K562 (cell line): ENCODE results near the gene FKBP2. TPM values are rescaled to one million over a fixed set of nuclear protein-coding genes. Genes with fewer than 3 reads are reported as not detected.

Source experiments
- ADNP ChIP-seq: fragments of 200-800 bp; sonication (Bioruptor generic); IDR thresholded peaks from 2 replicates; pipeline ENCODE4 v1.6.1; 2016; ENCODE audit warnings: missing genetic modification characterization, missing compliant biosample characterization
- ARID2 ChIP-seq: fragments of 450-650 bp; IDR thresholded peaks from 2 replicates; pipeline ENCODE4 v1.6.1; 2017; ENCODE audit warnings: antibody characterized with exemption, mild to moderate bottlenecking
- CCAR2 ChIP-seq: fragments of 200-400 bp; formaldehyde crosslinking; IDR thresholded peaks from 2 replicates; pipeline ENCODE4 v1.6.1; 2017; ENCODE audit warnings: mild to moderate bottlenecking, low read depth, low read length
- DMBX1 ChIP-seq: fragments of 250-450 bp; sonication (Bioruptor Pico); IDR thresholded peaks from 2 replicates; pipeline ENCODE4 v1.8.0; 2022; ENCODE audit warnings: inconsistent platforms, mild to moderate bottlenecking, moderate library complexity, borderline replicate concordance
- ELF4 ChIP-seq: fragments of 450-650 bp; formaldehyde crosslinking; IDR thresholded peaks from 2 replicates; pipeline ENCODE4 v1.4.0; 2022; ENCODE audit warnings: missing genetic modification characterization
- LARP7 ChIP-seq: fragments of 450-650 bp; IDR thresholded peaks from 2 replicates; pipeline ENCODE4 v1.6.1; 2016
- MTA2 ChIP-seq: fragments of 450-650 bp; IDR thresholded peaks from 2 replicates; pipeline ENCODE4 v1.6.1; 2016; ENCODE audit warnings: low read depth
- SFPQ ChIP-seq: fragments of 200-400 bp; formaldehyde crosslinking; IDR thresholded peaks from 2 replicates; pipeline ENCODE4 v1.6.1; 2017; ENCODE audit warnings: mild to moderate bottlenecking, low read depth, low read length, moderate library complexity
- SOX6 ChIP-seq: fragments of 450-650 bp; IDR thresholded peaks from 2 replicates; pipeline ENCODE4 v1.6.1; 2014; ENCODE audit warnings: mild to moderate bottlenecking
- ZBTB17 ChIP-seq: fragments of 450-650 bp; formaldehyde crosslinking; IDR thresholded peaks from 2 replicates; pipeline ENCODE4 v1.4.0; 2020; ENCODE audit warnings: mild to moderate bottlenecking
- ZNF134 ChIP-seq: fragments of 250-450 bp; sonication (Bioruptor Pico); conservative IDR thresholded peaks from 2 replicates; pipeline ENCODE4 v1.4.0; 2020
- ZNF174 ChIP-seq: fragments of 250-450 bp; sonication (Bioruptor Pico); IDR thresholded peaks from 2 replicates; pipeline ENCODE4 v1.4.0; 2020; ENCODE audit warnings: mild to moderate bottlenecking
- ZNF41 ChIP-seq: fragments of 250-450 bp; sonication (Bioruptor Pico); conservative IDR thresholded peaks from 2 replicates; pipeline ENCODE4 v1.4.0; 2020; ENCODE audit warnings: mild to moderate bottlenecking
- ZNF551 ChIP-seq: fragments of 250-450 bp; sonication (Bioruptor Pico); IDR thresholded peaks from 2 replicates; pipeline ENCODE4 v1.5.0; 2021; ENCODE audit warnings: mild to moderate bottlenecking, moderate library complexity
- polyA plus RNA-seq, 8 experiments: library from polyadenylated mRNA; depleted of rRNA in 4 of 8; stranded (reverse) in 5 of 8; unstranded in 3 of 8; fragments of >200 nt; fragmentation: Nextera tagmentation in 2 of 8; fragmentation: Illumina TruSeq in 1 of 8; extraction: Ambion mirVana in 2 of 8; extraction: Trizol in 1 of 8; gene quantifications; 2 replicates each; pipeline versions ENCODE4 v1.2.1 to v1.2.3, GENCODE V29; 2011 to 2014; ENCODE audit warnings: inconsistent platforms in 1 of 8, missing spikeins in 1 of 8
- total RNA-seq, 7 experiments: library from RNA; depleted of rRNA in 6 of 7; stranded (reverse); fragments of >200 nt in 6 of 7; fragmentation: Illumina TruSeq in 2 of 7; extraction: Trizol in 2 of 7; gene quantifications; 2 replicates each; pipeline versions ENCODE4 v1.2.1 to v1.2.3, GENCODE V29; 2011 to 2021; ENCODE audit warnings: low replicate concordance in 1 of 7
- TF ChIP-seq, protein P1 (sequence below): fragments of 250-450 bp; sonication (Bioruptor Pico); IDR thresholded peaks from 2 replicates; pipeline ENCODE4 v1.5.0; 2021; ENCODE audit warnings: mild to moderate bottlenecking, borderline replicate concordance
- TF ChIP-seq, protein P2 (sequence below): fragments of 450-650 bp; formaldehyde crosslinking; IDR thresholded peaks from 2 replicates; pipeline ENCODE4 v1.4.0; 2020; ENCODE audit warnings: mild to moderate bottlenecking, mixed read lengths
- TF ChIP-seq, protein P3 (sequence below), 2 experiments: fragments of 450-650 bp; conservative IDR thresholded peaks; 2 replicates each; pipeline ENCODE4 v1.6.1; 2017; ENCODE audit warnings: mild to moderate bottlenecking in 2 of 2, moderate library complexity in 2 of 2
- TF ChIP-seq, protein P4 (sequence below): sonication (generic); formaldehyde crosslinking; IDR thresholded peaks from 2 replicates; pipeline ENCODE4 v1.8.0; 2022; ENCODE audit warnings: missing genetic modification reagents, mild to moderate bottlenecking, borderline replicate concordance

FKBP2 gene
- total and polyA plus RNA-seq, 9 of the 15 experiments (the other 6 are each of a cell fraction or from before 2014, with no cell fraction given): 3.5 to 151 (median 58.1) TPM

DNA sequence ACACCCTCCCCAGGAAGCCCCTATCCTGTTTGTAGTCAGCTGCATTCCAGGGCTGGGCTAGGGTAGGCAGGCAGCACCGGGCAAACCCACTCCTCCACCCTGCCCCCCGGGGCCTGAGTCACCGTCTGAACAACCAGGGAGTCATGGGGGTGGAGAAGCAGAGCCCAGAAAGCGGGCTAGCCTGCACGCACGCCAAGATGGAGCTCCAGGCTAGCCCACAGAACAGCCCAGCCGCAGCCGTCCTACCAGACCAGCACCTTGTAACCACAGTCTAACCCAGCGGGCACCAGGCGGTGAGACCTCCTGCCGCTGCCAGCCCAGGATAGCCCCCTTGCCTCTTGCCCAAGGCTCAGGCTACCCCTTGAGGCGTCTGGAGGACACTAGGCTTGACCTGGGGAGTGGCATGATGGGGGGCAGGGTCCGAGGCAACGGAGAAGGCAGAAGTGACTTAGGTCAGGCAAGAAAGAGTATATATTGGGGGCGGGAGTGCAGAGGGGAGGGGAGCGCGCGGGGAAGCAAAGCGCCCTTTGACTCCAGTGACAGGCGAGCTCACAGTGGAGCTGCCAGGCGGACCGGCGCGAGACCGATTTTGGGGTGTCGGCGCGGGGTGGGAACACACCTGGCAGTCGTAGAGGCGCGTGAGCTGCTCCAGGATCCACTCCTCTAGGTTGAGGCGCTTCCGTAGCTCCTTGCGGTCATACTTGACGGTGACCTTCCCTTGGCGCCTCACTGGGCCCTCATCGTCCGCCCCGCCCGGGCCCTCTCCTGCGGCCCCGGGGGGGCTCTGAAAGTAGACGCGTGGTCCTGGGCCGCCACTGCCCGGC is 5.1 kb downstream of the FKBP2 start (continued):
- TF ChIP-seq, protein P1, sequence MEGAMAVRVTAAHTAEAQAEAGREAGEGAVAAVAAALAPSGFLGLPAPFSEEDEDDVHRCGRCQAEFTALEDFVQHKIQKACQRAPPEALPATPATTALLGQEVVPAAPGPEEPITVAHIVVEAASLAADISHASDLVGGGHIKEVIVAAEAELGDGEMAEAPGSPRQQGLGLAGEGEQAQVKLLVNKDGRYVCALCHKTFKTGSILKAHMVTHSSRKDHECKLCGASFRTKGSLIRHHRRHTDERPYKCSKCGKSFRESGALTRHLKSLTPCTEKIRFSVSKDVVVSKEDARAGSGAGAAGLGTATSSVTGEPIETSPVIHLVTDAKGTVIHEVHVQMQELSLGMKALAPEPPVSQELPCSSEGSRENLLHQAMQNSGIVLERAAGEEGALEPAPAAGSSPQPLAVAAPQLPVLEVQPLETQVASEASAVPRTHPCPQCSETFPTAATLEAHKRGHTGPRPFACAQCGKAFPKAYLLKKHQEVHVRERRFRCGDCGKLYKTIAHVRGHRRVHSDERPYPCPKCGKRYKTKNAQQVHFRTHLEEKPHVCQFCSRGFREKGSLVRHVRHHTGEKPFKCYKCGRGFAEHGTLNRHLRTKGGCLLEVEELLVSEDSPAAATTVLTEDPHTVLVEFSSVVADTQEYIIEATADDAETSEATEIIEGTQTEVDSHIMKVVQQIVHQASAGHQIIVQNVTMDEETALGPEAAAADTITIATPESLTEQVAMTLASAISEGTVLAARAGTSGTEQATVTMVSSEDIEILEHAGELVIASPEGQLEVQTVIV (CRISPR knock-in tag): no peak
- TF ChIP-seq, protein P2, sequence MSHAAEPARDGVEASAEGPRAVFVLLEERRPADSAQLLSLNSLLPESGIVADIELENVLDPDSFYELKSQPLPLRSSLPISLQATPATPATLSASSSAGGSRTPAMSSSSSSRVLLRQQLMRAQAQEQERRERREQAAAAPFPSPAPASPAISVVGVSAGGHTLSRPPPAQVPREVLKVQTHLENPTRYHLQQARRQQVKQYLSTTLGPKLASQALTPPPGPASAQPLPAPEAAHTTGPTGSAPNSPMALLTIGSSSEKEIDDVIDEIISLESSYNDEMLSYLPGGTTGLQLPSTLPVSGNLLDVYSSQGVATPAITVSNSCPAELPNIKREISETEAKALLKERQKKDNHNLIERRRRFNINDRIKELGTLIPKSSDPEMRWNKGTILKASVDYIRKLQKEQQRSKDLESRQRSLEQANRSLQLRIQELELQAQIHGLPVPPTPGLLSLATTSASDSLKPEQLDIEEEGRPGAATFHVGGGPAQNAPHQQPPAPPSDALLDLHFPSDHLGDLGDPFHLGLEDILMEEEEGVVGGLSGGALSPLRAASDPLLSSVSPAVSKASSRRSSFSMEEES (CRISPR knock-in tag): no peak
- TF ChIP-seq, protein P3, sequence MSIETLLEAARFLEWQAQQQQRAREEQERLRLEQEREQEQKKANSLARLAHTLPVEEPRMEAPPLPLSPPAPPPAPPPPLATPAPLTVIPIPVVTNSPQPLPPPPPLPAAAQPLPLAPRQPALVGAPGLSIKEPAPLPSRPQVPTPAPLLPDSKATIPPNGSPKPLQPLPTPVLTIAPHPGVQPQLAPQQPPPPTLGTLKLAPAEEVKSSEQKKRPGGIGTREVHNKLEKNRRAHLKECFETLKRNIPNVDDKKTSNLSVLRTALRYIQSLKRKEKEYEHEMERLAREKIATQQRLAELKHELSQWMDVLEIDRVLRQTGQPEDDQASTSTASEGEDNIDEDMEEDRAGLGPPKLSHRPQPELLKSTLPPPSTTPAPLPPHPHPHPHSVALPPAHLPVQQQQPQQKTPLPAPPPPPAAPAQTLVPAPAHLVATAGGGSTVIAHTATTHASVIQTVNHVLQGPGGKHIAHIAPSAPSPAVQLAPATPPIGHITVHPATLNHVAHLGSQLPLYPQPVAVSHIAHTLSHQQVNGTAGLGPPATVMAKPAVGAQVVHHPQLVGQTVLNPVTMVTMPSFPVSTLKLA (conservative IDR thresholded peaks at IDR 0.05): peak; percentile 32 to 66; a peak in 3 of 4 replicates
- TF ChIP-seq ELF4 (no peak), SFPQ (no peak), ZNF134 (CRISPR knock-in tag) (no peak), ZNF41 (CRISPR knock-in tag) (no peak), CCAR2 (no peak), DMBX1 (CRISPR knock-in tag) (no peak), MTA2 (no peak), ZBTB17 (CRISPR knock-in tag) (no peak), ADNP (tag) (no peak), ZNF551 (CRISPR knock-in tag) (no peak), ARID2 (no peak), SOX6 (0 out of 2 replicates have a peak, but pooled peaks have one; percentile 38), ZNF174 (CRISPR knock-in tag) (no peak), LARP7 (peak; percentile 18; the same call in 1 of the 2 replicates)
- TF ChIP-seq, protein P4, sequence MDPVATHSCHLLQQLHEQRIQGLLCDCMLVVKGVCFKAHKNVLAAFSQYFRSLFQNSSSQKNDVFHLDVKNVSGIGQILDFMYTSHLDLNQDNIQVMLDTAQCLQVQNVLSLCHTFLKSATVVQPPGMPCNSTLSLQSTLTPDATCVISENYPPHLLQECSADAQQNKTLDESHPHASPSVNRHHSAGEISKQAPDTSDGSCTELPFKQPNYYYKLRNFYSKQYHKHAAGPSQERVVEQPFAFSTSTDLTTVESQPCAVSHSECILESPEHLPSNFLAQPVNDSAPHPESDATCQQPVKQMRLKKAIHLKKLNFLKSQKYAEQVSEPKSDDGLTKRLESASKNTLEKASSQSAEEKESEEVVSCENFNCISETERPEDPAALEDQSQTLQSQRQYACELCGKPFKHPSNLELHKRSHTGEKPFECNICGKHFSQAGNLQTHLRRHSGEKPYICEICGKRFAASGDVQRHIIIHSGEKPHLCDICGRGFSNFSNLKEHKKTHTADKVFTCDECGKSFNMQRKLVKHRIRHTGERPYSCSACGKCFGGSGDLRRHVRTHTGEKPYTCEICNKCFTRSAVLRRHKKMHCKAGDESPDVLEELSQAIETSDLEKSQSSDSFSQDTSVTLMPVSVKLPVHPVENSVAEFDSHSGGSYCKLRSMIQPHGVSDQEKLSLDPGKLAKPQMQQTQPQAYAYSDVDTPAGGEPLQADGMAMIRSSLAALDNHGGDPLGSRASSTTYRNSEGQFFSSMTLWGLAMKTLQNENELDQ: no peak
